Progenitor cell of endocrine pancreas (in vitro differentiated cells): Measurements from ENCODE around the gene ATAD3B. TPM values are rescaled to one million over a fixed set of nuclear protein-coding genes. Genes with fewer than 3 reads are reported as not detected.

Experiments
- DNase-seq: peaks from one replicate; pipeline ENCODE4 v3.0.0; 2021; ENCODE audit warnings: low spot score; ENCODE audit not compliant: unreplicated experiment
- H3K27ac Mint-ChIP-seq: 2 replicates; pipeline ENCODE4 v1.8.0; 2021; ENCODE audit warnings: mild to moderate bottlenecking, moderate library complexity, mixed read lengths
- H3K27me3 Mint-ChIP-seq: 2 replicates; pipeline ENCODE4 v1.8.0; 2021; ENCODE audit warnings: mixed read lengths
- H3K36me3 Mint-ChIP-seq: 2 replicates; pipeline ENCODE4 v1.8.0; 2022; ENCODE audit warnings: mixed read lengths; ENCODE audit not compliant: insufficient read depth
- H3K4me1 Mint-ChIP-seq: 2 replicates; pipeline ENCODE4 v1.8.0; 2021; ENCODE audit warnings: low read depth, mixed read lengths
- H3K4me3 Mint-ChIP-seq: 2 replicates; pipeline ENCODE4 v1.8.0; 2021; ENCODE audit warnings: low read depth, mild to moderate bottlenecking, moderate library complexity, mixed read lengths
- H3K9me3 Mint-ChIP-seq: 2 replicates; pipeline ENCODE4 v1.8.0; 2021; ENCODE audit warnings: low read depth, mixed read lengths
- CTCF ChIP-seq: fragments of 200-600 bp; sonication (generic); IDR thresholded peaks from one replicate; pipeline ENCODE4 v1.5.0; 2021; ENCODE audit warnings: antibody characterized with exemption, mild to moderate bottlenecking; ENCODE audit not compliant: unreplicated experiment
- total RNA-seq: library from RNA; stranded (reverse); gene quantifications from 2 replicates; pipeline ENCODE4 v1.2.1, GENCODE V29; 2021

Gene ATAD3B
- total RNA-seq, 1 donor from 2014 or later, result 36.7 TPM

GRCh38 chr1:1437033-1437903 lies 34.3 kb upstream of the ATAD3B start:
- no peak for DNase-seq
- Mint-ChIP-seq H3K4me3 (no peak overlapping the region), H3K36me3 (peaks cover 1% of the 10 kb centered on the region), H3K27me3 (no peaks in the 10 kb centered on the region), H3K9me3 (no peaks in the 10 kb centered on the region), H3K4me1 (peaks cover 20% of the 10 kb centered on the region), H3K27ac (no peak overlapping the region)
- no peak for TF ChIP-seq CTCF

- Mint-ChIP-seq H3K9me3 (no peaks in the 10 kb centered on the region), H3K4me3 (no peak overlapping the region), H3K27ac (peak overlapping the region; percentile 41), H3K36me3 (peaks cover 1% of the 10 kb centered on the region), H3K27me3 (no peaks in the 10 kb centered on the region), H3K4me1 (peaks cover 16% of the 10 kb centered on the region)
- peak; percentile 73 for DNase-seq
- peak; percentile 32 for TF ChIP-seq CTCF
Observed at GRCh38 chr1:1437904-1438376, 33.6 kb upstream of the ATAD3B start.

- Mint-ChIP-seq H3K27ac (peak overlapping the region; percentile 41), H3K4me3 (no peak overlapping the region), H3K27me3 (no peaks in the 10 kb centered on the region), H3K36me3 (peaks cover 1% of the 10 kb centered on the region), H3K4me1 (peaks cover 12% of the 10 kb centered on the region), H3K9me3 (no peaks in the 10 kb centered on the region)
- no peak for DNase-seq
- no peak for TF ChIP-seq CTCF
Observed at GRCh38 chr1:1438531-1439381, 32.8 kb upstream of the ATAD3B start.

- H3K27me3 Mint-ChIP-seq, result no peaks in the 10 kb centered on the region
- no peak overlapping the region for H3K4me3 Mint-ChIP-seq
- H3K36me3 Mint-ChIP-seq, result peaks cover 1% of the 10 kb centered on the region
- H3K9me3 Mint-ChIP-seq, result no peaks in the 10 kb centered on the region
- peaks cover 12% of the 10 kb centered on the region for H3K4me1 Mint-ChIP-seq
- TF ChIP-seq CTCF, result no peak
- H3K27ac Mint-ChIP-seq, result no peak overlapping the region
- no peak for DNase-seq
Observed at GRCh38 chr1:1439546-1440261, 31.9 kb upstream of the ATAD3B start.
